GM18520 (cell line): ENCODE data around the gene TOX4.
"Not testable (repeated sequence)": the region's sequence is repeated elsewhere in the genome, so short reads cannot be mapped to it uniquely, and the experiment has no call there.

Experiments used
- ATAC-seq: cut with Tn5 transposase; IDR thresholded peaks from one replicate; pipeline ENCODE4 v1.9.1; 2021; ENCODE audit not compliant: unreplicated experiment

TOX4 gene

GRCh38 chr14:21533294-21533693 is 56.3 kb downstream of the TOX4 start:
- ATAC-seq = no peak

GRCh38 chr14:21534576-21534975 is 57.6 kb downstream of the TOX4 start:
- no peak for ATAC-seq

GRCh38 chr14:21535545-21536417 is 58.8 kb downstream of the TOX4 start:
- ATAC-seq = no peak

- no peak for ATAC-seq
Observed at GRCh38 chr14:21536418-21537089, 59.6 kb downstream of the TOX4 start.

GRCh38 chr14:21537090-21537424 is 60.1 kb downstream of the TOX4 start:
- no peak for ATAC-seq

- no peak for ATAC-seq
Observed at GRCh38 chr14:21539189-21539940, 62.4 kb downstream of the TOX4 start.

- no peak for ATAC-seq
Observed at GRCh38 chr14:21541413-21542074, 64.5 kb downstream of the TOX4 start.

- no peak for ATAC-seq
Observed at GRCh38 chr14:21543521-21543960, 66.5 kb downstream of the TOX4 start.

GRCh38 chr14:21543963-21544362 is 67.0 kb downstream of the TOX4 start:
- no peak for ATAC-seq

GRCh38 chr14:21544588-21544987 is 67.6 kb downstream of the TOX4 start:
- not testable (repeated sequence) for ATAC-seq
